CD4-positive, alpha-beta T cell treated with Interleukin-1 beta for 1 hour (primary cell): ENCODE measurements around the gene PSMB1.

ENCODE experiments used
- DNase-seq, 2 donors: peaks; one replicate each; pipeline ENCODE4 v3.0.0-alpha.2; 2020 to 2022

PSMB1 gene

DNA sequence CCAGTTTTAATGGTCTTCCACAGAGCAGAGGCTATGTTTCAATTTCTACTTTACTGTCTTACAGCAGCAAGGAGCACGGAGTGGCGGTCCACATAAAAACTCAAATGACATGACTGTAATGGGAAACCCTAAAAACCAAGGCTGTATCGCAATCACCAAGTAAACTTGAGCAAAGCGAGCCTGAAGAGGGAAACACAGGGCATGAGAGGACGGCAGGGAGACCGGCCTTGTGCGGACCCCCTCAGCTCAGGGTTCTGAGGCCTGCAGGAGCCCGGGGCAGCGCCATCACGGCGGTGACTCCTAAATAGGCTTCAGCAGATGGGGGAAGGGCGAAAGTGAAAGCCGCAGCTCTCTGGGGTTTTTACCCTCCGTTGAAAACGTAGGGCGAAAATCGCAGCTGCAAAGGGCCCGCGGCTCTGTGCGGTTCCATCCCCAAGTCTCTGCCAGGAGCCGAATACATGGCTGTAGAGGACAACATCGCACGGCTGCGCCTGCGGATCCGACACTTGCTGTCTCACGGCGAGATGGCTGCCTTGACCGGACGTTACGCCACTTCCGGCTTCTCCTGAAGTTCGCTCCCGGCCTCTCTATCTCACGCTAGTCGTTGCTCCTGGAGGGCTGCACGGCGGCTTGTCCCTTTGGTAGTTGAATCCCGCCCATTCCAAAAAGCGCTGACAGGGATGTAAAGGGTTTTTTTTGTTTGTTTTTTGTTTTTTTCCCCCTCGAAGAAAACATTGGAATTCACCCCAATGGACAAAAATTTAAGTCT, at the start of gene PSMB1:
TSS of gene PSMB1 (minus strand) at position 543 of the 769 bp plus-strand sequence. CDS start at position 478, 65 bp downstream.
- peak; percentile 84 to 88 for DNase-seq

- no peak for DNase-seq
Measured at GRCh38 chr6:170597278-170597677, 44.2 kb upstream of the PSMB1 start.

GRCh38 chr6:170596426-170596825, 43.3 kb upstream of the PSMB1 start:
- no peak for DNase-seq

GRCh38 chr6:170590725-170591124, 37.6 kb upstream of the PSMB1 start:
- no peak for DNase-seq

DNA sequence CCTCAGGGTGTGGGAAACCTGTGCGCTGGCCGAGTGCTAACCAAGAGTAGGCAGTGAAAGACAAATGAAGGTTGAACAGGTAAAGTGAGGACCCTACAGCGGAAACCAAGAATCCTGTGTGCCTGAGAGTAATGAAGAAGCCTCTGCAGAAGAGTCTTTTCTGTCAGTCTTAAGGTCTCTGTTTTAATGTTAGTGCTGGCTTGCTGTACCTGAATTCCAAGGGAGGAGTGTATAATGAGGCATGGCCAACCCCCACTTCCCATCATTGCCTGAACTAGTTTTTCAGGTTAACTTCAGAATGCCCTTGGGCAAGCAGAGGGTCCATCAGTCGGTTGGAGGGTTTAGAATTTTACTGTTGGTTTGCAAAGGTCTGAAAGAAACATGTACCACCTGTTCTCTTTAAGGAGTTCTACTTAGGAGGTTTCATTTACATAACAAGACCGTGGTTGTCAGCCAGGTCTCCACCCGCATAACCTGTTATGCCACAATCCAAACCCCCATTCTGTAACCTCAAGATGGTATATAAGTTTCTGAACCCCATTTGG, 31.9 kb upstream of the PSMB1 start:
- DNase-seq, result no peak

GRCh38 chr6:170584181-170584953, 31.3 kb upstream of the PSMB1 start, which contains the start of gene PDCD2:
Gene PDCD2, minus strand, starts transcription at chr6:170584637. Its CDS starts 56 bp downstream, at chr6:170584581.
- peak; percentile 90 for DNase-seq

- no peak for DNase-seq
Measured at GRCh38 chr6:170583756-170584180, 30.7 kb upstream of the PSMB1 start.

GRCh38 chr6:170578909-170579308, 25.8 kb upstream of the PSMB1 start:
- no peak for DNase-seq

DNA sequence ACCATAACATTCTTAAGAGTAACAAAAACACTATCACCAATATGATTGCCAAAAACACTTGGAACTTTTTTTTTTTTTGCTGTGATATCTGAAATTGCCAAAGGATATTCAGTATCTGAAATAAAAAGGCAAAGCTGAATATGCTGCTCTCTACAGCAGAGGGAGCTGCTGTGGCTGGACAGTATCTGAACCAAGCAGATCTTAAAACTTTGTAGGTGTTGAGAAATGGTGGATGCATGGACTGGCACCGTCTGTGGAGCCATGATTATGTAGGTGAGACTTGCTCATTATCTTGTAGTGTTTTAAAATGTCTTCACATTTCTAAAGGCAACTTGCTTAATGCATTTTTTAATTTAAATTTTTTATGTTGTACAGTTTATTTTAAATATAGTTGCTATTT, 22.1 kb upstream of the PSMB1 start:
- no peak for DNase-seq

DNA sequence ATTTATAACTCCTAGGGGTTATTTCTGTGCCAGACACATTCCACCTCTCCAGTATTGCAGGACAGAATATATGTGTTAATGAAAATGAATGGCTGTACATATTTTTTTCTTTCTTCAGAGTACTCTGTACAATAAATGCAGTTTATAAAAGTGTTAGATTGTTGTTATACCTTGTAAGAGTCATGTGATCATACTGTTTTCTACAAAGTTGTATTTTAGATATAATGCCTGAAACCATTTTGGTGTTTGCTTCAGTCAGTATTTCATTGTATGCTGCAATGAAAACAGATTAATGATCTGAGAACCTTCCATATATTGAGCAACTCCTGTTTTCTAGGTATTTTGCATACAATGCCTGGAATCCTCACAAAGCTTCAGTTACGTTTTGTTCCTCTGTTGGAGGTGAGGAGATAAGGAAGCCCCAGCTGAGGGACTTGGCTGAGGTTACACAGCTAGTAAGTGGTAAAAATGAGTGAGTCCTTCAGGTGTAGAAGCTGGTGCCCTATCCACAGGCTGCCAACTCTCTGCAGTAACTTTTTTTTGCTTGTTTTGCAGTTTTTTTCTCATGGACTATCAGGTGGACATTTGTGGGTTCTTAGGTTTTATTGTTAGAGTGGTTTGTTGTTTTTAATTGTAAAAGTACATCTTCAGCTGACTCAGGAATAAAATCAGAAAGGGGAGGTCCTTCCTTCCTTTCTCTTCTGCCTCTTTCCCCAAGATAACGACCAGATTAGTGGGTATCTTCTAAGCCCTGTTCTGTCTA, 19.8 kb upstream of the PSMB1 start:
- no peak for DNase-seq

- DNase-seq, result no peak
Measured at GRCh38 chr6:170564936-170565530, 11.9 kb upstream of the PSMB1 start.

GRCh38 chr6:170561555-170561954, 8.4 kb upstream of the PSMB1 start:
- no peak for DNase-seq

DNA sequence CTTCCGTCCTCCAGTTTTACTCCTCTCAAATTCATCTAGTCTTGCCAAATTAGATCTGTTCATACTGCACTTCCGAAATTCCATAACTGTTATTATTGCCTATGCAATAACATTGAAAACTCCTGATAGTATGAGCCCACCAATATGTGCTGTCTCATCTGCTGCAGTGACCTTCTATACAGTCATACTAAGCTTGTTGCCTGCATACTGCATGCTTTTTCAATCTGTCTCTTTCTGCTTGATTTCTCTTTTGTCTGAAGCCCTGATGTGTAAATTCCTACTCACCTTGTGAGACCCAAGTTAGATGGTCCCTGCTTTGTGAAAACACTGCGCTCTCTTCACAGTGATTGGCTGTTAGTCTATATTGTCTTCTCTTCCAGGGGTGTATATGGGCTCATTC, 2.2 kb upstream of the PSMB1 start:
- no peak for DNase-seq

- DNase-seq, result no peak
Measured at GRCh38 chr6:170554796-170555137, 1.7 kb upstream of the PSMB1 start.

GRCh38 chr6:170554013-170554795, 1.1 kb upstream of the PSMB1 start, which contains the start of gene TBP:
Gene TBP, plus strand, starts transcription at chr6:170554369. Its CDS starts 2,661 bp downstream, at chr6:170557030.
- DNase-seq, result peak; percentile 98

DNA sequence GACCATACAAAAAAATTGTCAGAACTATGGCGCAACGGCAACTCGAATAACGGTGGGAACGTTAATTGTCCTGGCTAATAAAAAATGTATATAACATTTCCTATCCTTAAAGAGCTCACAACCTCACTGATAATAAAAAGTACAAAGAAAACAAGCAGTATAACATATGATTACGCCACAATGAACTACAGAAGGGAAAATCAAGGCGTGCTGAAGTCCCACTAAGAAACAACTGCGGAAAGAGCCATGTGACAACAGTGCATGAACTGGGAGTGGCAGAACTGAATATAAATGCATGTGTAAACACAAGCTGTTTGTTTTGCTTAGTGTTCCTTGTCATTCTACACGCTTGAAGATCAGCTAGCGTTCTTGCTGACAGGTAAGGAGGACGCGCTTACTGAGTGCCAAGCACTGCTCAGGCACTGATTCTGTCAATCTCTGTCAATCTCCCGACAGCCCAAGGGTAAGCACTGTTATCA, 466 bp upstream of the PSMB1 start:
- DNase-seq, result peak in 1 of 2 donors; percentile 63

DNA sequence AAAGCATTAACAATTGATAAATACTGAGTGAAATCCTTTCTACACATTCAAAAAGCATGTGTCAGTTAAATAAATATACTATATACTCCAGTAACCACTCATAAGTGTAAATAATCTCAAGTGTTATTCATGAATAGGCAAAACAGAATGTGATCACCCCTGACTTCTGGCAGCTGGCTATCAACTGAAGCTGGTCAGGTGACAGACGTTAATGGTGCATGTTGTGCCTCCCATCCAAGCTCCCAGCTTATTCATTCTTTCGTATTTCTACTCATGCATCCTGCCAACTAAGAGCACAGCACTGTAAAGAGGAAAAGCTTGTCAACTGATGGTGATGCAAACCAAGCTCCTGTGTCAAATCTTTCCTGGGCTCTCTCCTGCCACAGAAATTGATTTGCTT, 7.7 kb downstream of the PSMB1 start:
- no peak for DNase-seq

DNA sequence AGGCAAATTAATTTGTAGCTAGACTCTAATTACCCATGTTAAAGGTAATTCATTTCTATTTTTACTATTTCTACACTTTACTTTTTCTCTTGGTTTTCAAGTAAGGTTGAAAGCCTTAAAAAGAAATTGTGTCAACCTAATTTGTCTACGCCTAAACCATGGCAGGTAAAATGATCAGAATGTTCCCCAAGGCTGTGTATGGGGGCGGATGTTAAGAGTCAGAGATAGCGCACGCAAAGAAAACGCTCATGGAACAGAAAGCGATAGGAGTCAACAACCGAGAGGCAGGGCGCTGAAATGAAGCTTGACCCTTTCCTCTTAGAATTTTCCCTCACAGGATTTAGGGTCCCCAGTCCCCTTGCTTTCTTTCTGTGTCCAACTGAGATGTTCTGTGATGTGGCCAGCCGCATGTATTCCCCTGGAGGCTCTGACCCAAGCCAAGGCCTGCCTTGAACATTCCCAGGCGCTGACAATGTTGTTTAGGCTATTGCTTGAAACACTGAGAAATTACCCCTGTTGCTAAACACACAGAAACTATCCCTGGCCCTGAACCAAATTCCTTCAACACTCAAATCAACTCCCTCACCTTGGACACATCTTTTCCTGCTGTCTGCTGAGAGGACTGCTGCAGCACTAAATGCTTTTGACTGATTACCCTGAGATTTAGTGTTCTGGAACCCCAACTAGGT, 10.9 kb downstream of the PSMB1 start:
- no peak for DNase-seq

DNA sequence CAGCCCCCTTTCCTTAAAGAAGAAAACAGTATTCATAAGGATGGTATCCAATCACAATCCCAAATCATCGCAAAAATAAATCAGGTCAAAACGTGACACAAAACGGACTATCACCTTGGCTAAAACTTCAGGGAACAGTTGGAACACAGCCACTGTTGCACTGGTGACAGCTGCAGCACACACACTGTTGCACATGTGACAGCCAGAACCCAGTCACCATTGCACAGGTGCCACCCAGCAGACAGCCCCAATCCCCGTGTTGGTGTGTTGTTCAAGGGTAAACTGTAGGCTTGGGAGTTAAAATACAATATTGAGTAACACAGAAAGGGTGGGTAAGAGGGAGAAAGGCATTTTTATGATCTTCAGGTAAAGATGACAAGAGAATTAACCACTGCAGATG, 15.8 kb downstream of the PSMB1 start:
- no peak for DNase-seq

DNA sequence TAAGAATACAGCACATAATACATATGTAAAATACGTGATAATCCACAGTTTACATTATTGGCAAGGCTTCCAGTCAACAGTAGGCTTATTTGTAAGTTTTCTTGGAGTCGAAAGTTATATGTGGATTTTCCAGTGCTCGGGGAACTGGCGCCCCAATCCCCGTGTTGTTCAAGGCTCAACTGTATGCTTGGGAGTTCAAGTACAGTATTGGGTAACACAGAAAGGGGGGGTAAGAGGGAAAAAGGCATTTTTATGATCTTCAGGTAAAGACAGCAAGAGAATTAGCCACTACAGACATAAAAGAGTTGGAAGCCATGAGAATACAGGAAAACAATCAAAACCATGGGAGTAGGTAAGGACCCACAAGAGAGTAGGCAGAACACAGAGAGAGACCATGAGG, 16.4 kb downstream of the PSMB1 start:
- no peak for DNase-seq

GRCh38 chr6:170535004-170535403, 18.1 kb downstream of the PSMB1 start:
- DNase-seq, result no peak
